Prostate gland (tissue), 2 donors: Measurements from ENCODE around the gene CEACAM21. TPM values are rescaled to one million over a fixed set of nuclear protein-coding genes. Genes with fewer than 3 reads are reported as not detected.

Experiments used
- DNase-seq: peaks from one replicate; pipeline ENCODE4 v3.0.0-alpha.2; 2019; ENCODE audit warnings: low spot score
- H3K27ac ChIP-seq, 2 donors: fragments of 200-600 bp; sonication (generic); 2 replicates each; pipeline ENCODE4 v1.5.1; 2017 to 2019
- H3K27me3 ChIP-seq: fragments of 200-600 bp; sonication (generic); replicated peaks from 2 replicates; pipeline ENCODE4 v1.5.1; 2019; ENCODE audit not compliant: insufficient read depth
- H3K36me3 ChIP-seq, 2 donors: fragments of 200-600 bp; sonication (generic); 1 replicate in 1 of 2; 2 replicates in 1 of 2; pipeline versions ENCODE4 v1.5.1 to v1.8.1; 2017 to 2019
- H3K4me1 ChIP-seq: fragments of 200-600 bp; sonication (generic); replicated peaks from 2 replicates; pipeline ENCODE4 v1.5.1; 2019
- H3K4me3 ChIP-seq, 2 donors: fragments of 200-600 bp; sonication (generic); 2 replicates each; pipeline ENCODE4 v1.5.1; 2017 to 2019
- H3K9me3 ChIP-seq: fragments of 200-600 bp; sonication (generic); 2 replicates; pipeline ENCODE4 v1.5.1; 2017
- CTCF ChIP-seq, 4 experiments: fragments of 200-600 bp in 2 of 4; fragments of 450-650 bp in 2 of 4; sonication (generic) in 2 of 4; IDR thresholded peaks; 1 replicate in 3 of 4; 2 replicates in 1 of 4; pipeline ENCODE4 v1.5.1; 2016 to 2019; ENCODE audit warnings: antibody characterized with exemption in 4 of 4, mild to moderate bottlenecking in 2 of 4, moderate library complexity in 2 of 4
- POLR2A ChIP-seq: fragments of 450-650 bp; IDR thresholded peaks from one replicate; pipeline ENCODE4 v1.6.1; 2016; ENCODE audit warnings: antibody characterized with exemption, mild to moderate bottlenecking
- POLR2AphosphoS5 ChIP-seq: sonication (generic); formaldehyde crosslinking; IDR thresholded peaks from one replicate; pipeline ENCODE4 v1.6.1; 2017; ENCODE audit warnings: antibody characterized with exemption
- WGBS: methylation state at CpG from one replicate; pipeline ENCODE4 v1.1.5; 2018; 5-methylcytosine and 5-hydroxymethylcytosine counted together
- intact Hi-C: fragments of 100-400 bp; cut with DNase I; formaldehyde crosslinking; loops from one replicate; pipeline ENCODE4 v1.14.2; 2022
- total RNA-seq, 2 donors: library from RNA; depleted of rRNA; stranded (reverse); fragments of >200 nt; gene quantifications; one replicate each; pipeline ENCODE4 v1.1.0, GENCODE V29; 2016

CEACAM21 gene
- total RNA-seq, 2 donors from 2014 or later: 1.5 TPM; not detected in 1

DNA sequence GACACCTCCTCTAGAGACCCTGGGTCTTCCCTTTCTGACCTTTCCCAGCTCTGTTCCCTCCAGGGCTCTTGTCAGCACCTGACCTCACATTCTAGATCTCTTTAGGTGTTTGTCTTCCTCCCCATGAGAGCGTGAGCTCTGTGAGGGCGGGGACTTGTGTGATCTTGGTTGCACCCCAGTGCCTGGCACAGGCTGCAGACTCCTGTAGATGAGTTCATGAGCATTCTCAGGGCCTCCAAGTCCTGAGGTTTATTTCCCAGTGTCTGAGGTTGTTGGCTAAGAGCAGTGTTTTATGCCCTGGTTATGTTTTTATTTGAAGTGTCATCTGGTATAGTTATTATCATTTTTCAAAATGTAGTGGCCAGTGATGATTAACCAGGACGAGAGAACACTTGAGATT, 50.3 kb downstream of the CEACAM21 start:
- H3K36me3 ChIP-seq: no peaks in the 10 kb centered on the region
- H3K27me3 ChIP-seq: peaks cover 13% of the 10 kb centered on the region
- no peak overlapping the region for H3K27ac ChIP-seq
- TF ChIP-seq CTCF (IDR thresholded peaks at IDR 0.05): no peak
- no peak for TF ChIP-seq POLR2A
- TF ChIP-seq POLR2AphosphoS5: no peak
- 46% methylated on average over 3 of the region's 3 CpGs for WGBS
- no peaks in the 10 kb centered on the region for H3K9me3 ChIP-seq
- intact Hi-C loops: no loop called here
- no peak for DNase-seq
- H3K4me3 ChIP-seq: no peak overlapping the region
- H3K4me1 ChIP-seq: no peaks in the 10 kb centered on the region

DNA sequence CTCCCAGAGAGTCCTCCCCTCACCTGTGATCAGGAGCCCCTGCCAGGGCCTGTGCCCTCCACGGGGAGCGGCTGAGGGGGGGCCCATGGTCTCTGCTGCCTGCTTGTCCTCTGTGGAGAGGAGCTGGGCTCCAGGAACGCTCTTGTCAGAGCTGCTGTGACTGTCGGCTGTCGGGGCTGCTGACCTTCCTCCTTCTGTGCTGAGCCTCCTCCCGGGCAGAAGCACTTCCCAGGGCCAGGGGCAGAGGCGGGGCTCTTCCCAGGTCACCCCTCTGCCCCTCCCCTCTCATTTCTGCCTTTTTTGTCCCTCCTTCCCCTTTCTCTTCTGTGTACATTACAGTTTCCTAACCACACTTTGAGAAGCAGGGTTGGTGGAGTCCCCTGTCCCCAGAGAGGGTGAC, 50.9 kb downstream of the CEACAM21 start, which contains the start of gene CEACAM4:
TSS of gene CEACAM4 (minus strand) at position 198 of the 400 bp plus-strand sequence. CDS start at position 87, 111 bp downstream.
- TF ChIP-seq POLR2A (no peak), POLR2AphosphoS5 (no peak), CTCF (IDR thresholded peaks at IDR 0.05) (no peak)
- Histone ChIP-seq H3K4me3 (no peak within 1 kb of the TSS), H3K9me3 (no peaks in the 10 kb centered on the region), H3K36me3 (no peaks in the 10 kb centered on the region), H3K27me3 (peaks cover 13% of the 10 kb centered on the region), H3K4me1 (no peaks in the 10 kb centered on the region), H3K27ac (no peak within 1 kb of the TSS)
- intact Hi-C loops: no loop called here
- DNase-seq: no peak
- 29% methylated on average over 7 of the region's 7 CpGs for WGBS

DNA sequence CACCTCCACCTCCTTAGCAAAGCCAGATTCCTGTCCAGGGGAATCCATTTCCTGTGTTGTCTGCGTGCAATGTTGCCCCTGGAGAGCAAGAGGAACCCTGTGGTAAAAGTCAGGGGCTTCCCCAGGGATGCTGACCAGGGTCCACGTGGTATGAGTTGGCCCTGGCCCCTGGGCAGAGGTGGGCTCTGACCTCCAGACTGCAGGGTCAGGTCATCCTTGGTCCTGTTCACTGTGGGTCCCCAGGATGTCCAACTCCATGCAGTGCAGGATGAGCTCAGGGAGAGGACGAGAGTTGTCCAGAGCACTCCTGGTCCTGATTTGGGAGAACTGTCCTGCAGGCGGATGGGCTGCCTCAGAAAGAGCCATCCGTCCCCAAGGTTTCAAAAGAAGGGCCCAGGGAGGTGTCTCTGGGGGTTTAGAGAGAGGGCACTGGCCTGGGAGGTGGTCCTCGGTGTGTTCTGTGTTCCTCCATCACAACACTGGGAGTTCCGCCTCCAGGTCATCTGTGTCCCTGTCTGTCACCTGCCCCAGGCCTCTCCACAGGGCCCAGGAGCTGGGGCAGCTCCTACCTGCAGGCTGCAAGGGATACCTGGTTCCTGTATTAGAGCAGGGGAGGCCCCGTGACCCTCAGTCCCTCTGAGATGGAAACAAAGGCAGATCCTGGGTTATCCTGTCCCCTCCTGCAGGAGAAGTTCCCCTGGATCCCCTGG, 52.2 kb downstream of the CEACAM21 start:
- no peak overlapping the region for H3K27ac ChIP-seq
- intact Hi-C loops: no loop called here
- WGBS: 66% methylated on average over 8 of the region's 8 CpGs
- DNase-seq: no peak
- H3K27me3 ChIP-seq: peaks cover 13% of the 10 kb centered on the region
- H3K9me3 ChIP-seq: no peaks in the 10 kb centered on the region
- no peaks in the 10 kb centered on the region for H3K36me3 ChIP-seq
- TF ChIP-seq CTCF (IDR thresholded peaks at IDR 0.05) (no peak), POLR2AphosphoS5 (no peak), POLR2A (no peak)
- no peaks in the 10 kb centered on the region for H3K4me1 ChIP-seq
- no peak overlapping the region for H3K4me3 ChIP-seq

Other genes with a start within 250 kb of the CEACAM21 start
- gene TGFB1, start 222.2 kb upstream of the CEACAM21 start, total RNA-seq: 10 to 100 TPM in 1 of 2 donors, 1 to 10 TPM in 1; 9.7 to 32.4 TPM
- gene B9D2, start 212.0 kb upstream of the CEACAM21 start, total RNA-seq: 10 to 100 TPM; 10.7 to 17.1 TPM
- gene TMEM91, start 199.6 kb upstream of the CEACAM21 start, total RNA-seq: 10 to 100 TPM; 15.7 to 19.7 TPM
- gene EXOSC5, start 178.8 kb upstream of the CEACAM21 start, total RNA-seq: 10 to 100 TPM; 29.6 to 34.0 TPM
- gene BCKDHA, start 178.3 kb upstream of the CEACAM21 start, total RNA-seq: 10 to 100 TPM; 69.0 to 72.5 TPM
- 10 to 100 TPM in 1 of 2 donors, 1 to 10 TPM in 1; 9.4 to 11.6 TPM for gene B3GNT8, start 148.8 kb upstream of the CEACAM21 start, total RNA-seq
- gene DMAC2, start 136.3 kb upstream of the CEACAM21 start, total RNA-seq: 10 to 100 TPM; 42.4 to 42.9 TPM
- gene ERICH4, start 133.0 kb upstream of the CEACAM21 start, total RNA-seq: not detected
- 1 to 10 TPM in 1 of 2 donors, under 1 TPM in 1; 0.59 to 1.0 TPM for gene CEACAM4, start 50.9 kb downstream of the CEACAM21 start, total RNA-seq
- not detected for gene CEACAM7, start 112.1 kb downstream of the CEACAM21 start, total RNA-seq
- 1 to 10 TPM in 1 of 2 donors, under 1 TPM in 1; 0.32 to 3.4 TPM for gene CEACAM5, start 132.5 kb downstream of the CEACAM21 start, total RNA-seq
- gene CEACAM6, start 179.4 kb downstream of the CEACAM21 start, total RNA-seq: 1 to 10 TPM; 2.5 to 6.3 TPM
- gene CEACAM3, start 220.4 kb downstream of the CEACAM21 start, total RNA-seq: under 1 TPM in 1 of 2 donors, not detected in 1; 0.59 TPM